K562 (cell line): ENCODE results near the gene DPEP2NB. TPM values are rescaled to one million over a fixed set of nuclear protein-coding genes. Genes with fewer than 3 reads are reported as not detected.

ENCODE experiments used
- CBX1 ChIP-seq: sonication (generic); IDR thresholded peaks from 2 replicates; pipeline ENCODE4 v1.6.1; 2016; ENCODE audit warnings: antibody characterized with exemption, low read depth, mild to moderate bottlenecking
- CHCHD3 ChIP-seq: fragments of 250-450 bp; sonication (Bioruptor Pico); IDR thresholded peaks from 2 replicates; pipeline ENCODE4 v2.1.2; 2022; ENCODE audit warnings: mild to moderate bottlenecking
- DDX20 ChIP-seq: fragments of 450-650 bp; IDR thresholded peaks from 2 replicates; pipeline ENCODE4 v1.6.1; 2016; ENCODE audit warnings: missing genetic modification characterization, low read depth, mild to moderate bottlenecking, missing compliant biosample characterization, moderate library complexity
- E2F4 ChIP-seq: sonication (generic); formaldehyde crosslinking; IDR thresholded peaks from 2 replicates; pipeline ENCODE4 v1.8.0; 2022; ENCODE audit warnings: mild to moderate bottlenecking, low read depth, missing genetic modification reagents
- EP300 ChIP-seq: IDR thresholded peaks from 2 replicates; pipeline ENCODE4 v1.6.1; 2012; ENCODE audit warnings: low read length, improper control_type of control experiment
- FOSL1 ChIP-seq: fragments of 200-800 bp; sonication (Bioruptor generic); conservative IDR thresholded peaks from 2 replicates; pipeline ENCODE4 v1.6.1; 2016; ENCODE audit warnings: missing genetic modification characterization, missing compliant biosample characterization
- GTF2A2 ChIP-seq: IDR thresholded peaks from 2 replicates; pipeline ENCODE4 v1.6.1; 2016; ENCODE audit warnings: mild to moderate bottlenecking, missing genetic modification characterization, missing compliant biosample characterization
- HNRNPH1 ChIP-seq: fragments of 200-400 bp; formaldehyde crosslinking; optimal IDR thresholded peaks from 2 replicates; pipeline ENCODE3; 2017; ENCODE audit warnings: low read depth, mild to moderate bottlenecking, low read length, moderate library complexity
- IFI16 ChIP-seq: fragments of 250-450 bp; sonication (Bioruptor Pico); IDR thresholded peaks from 2 replicates; pipeline ENCODE4 v2.1.2; 2022; ENCODE audit warnings: mild to moderate bottlenecking, inconsistent platforms
- KDM5B ChIP-seq: fragments of 200-600 bp; sonication (generic); IDR thresholded peaks from 2 replicates; pipeline ENCODE4 v1.6.1; 2012; ENCODE audit warnings: low read depth, mild to moderate bottlenecking, moderate library complexity, low read length, control low read depth, inconsistent platforms; ENCODE audit not compliant: insufficient replicate concordance
- MBD2 ChIP-seq: sonication (generic); IDR thresholded peaks from 2 replicates; pipeline ENCODE4 v1.6.1; 2016; ENCODE audit warnings: low read depth, borderline replicate concordance
- MIER1 ChIP-seq: fragments of 450-650 bp; IDR thresholded peaks from 2 replicates; pipeline ENCODE4 v1.6.1; 2016; ENCODE audit warnings: antibody characterized with exemption, mild to moderate bottlenecking, low read depth
- NFRKB ChIP-seq: fragments of 450-650 bp; IDR thresholded peaks from 2 replicates; pipeline ENCODE4 v1.6.1; 2016; ENCODE audit warnings: low read depth
- RHOXF2B ChIP-seq: fragments of 250-450 bp; sonication (Bioruptor Pico); conservative IDR thresholded peaks from 2 replicates; pipeline ENCODE4 v1.5.1; 2021
- SMAD3 ChIP-seq: fragments of 450-650 bp; formaldehyde crosslinking; conservative IDR thresholded peaks from 2 replicates; pipeline ENCODE4 v1.4.0; 2020; ENCODE audit warnings: mild to moderate bottlenecking
- TAF1 ChIP-seq: IDR thresholded peaks from 2 replicates; pipeline ENCODE4 v1.6.1; 2011; ENCODE audit warnings: mild to moderate bottlenecking, low read length, moderate library complexity; ENCODE audit not compliant: insufficient read depth, control insufficient read depth, severe bottlenecking; ENCODE audit errors: extremely low read depth
- TAL1 ChIP-seq: fragments of 450-650 bp; IDR thresholded peaks from 2 replicates; pipeline ENCODE4 v1.6.1; 2016; ENCODE audit warnings: mild to moderate bottlenecking
- TBP ChIP-seq: optimal IDR thresholded peaks from 2 replicates; pipeline ENCODE3; 2011; ENCODE audit warnings: low read depth, low read length, improper control_type of control experiment
- TFAM ChIP-seq: fragments of 250-450 bp; sonication (Bioruptor Pico); conservative IDR thresholded peaks from 2 replicates; pipeline ENCODE4 v1.5.0; 2021; ENCODE audit warnings: mild to moderate bottlenecking, moderate library complexity
- TFAP4 ChIP-seq: sonication (generic); formaldehyde crosslinking; IDR thresholded peaks from 2 replicates; pipeline ENCODE4 v1.8.0; 2022; ENCODE audit warnings: missing genetic modification reagents, mild to moderate bottlenecking, moderate library complexity, borderline replicate concordance
- THRAP3 ChIP-seq: fragments of 450-650 bp; IDR thresholded peaks from 2 replicates; pipeline ENCODE4 v1.6.1; 2016; ENCODE audit warnings: mild to moderate bottlenecking, inconsistent platforms, borderline replicate concordance
- XRCC3 ChIP-seq: fragments of 450-650 bp; IDR thresholded peaks from 2 replicates; pipeline ENCODE4 v1.6.1; 2017; ENCODE audit warnings: mild to moderate bottlenecking, moderate library complexity
- ZFX ChIP-seq: sonication (generic); formaldehyde crosslinking; IDR thresholded peaks from 2 replicates; pipeline ENCODE4 v1.8.0; 2022; ENCODE audit warnings: mild to moderate bottlenecking, missing genetic modification reagents, moderate library complexity
- ZNF133 ChIP-seq: fragments of 250-450 bp; sonication (Bioruptor Pico); IDR thresholded peaks from 2 replicates; pipeline ENCODE4 v1.4.0; 2020; ENCODE audit warnings: mild to moderate bottlenecking
- ZNF253 ChIP-seq: fragments of 250-450 bp; sonication (Bioruptor Pico); conservative IDR thresholded peaks from 2 replicates; pipeline ENCODE4 v1.6.1; 2021; ENCODE audit warnings: mild to moderate bottlenecking
- ZNF311 ChIP-seq: fragments of 250-450 bp; sonication (Bioruptor Pico); IDR thresholded peaks from 2 replicates; pipeline ENCODE4 v1.4.0; 2020; ENCODE audit warnings: mild to moderate bottlenecking, moderate library complexity
- ZNF511 ChIP-seq: sonication (generic); formaldehyde crosslinking; IDR thresholded peaks from 2 replicates; pipeline ENCODE4 v1.8.0; 2022; ENCODE audit warnings: mild to moderate bottlenecking, missing genetic modification reagents
- ZNF778 ChIP-seq: fragments of 450-650 bp; formaldehyde crosslinking; IDR thresholded peaks from 2 replicates; pipeline ENCODE4 v1.4.0; 2020; ENCODE audit warnings: mild to moderate bottlenecking, moderate library complexity
- polyA plus RNA-seq, 8 experiments: library from polyadenylated mRNA; depleted of rRNA in 4 of 8; stranded (reverse) in 5 of 8; unstranded in 3 of 8; fragments of >200 nt; fragmentation: Nextera tagmentation in 2 of 8; fragmentation: Illumina TruSeq in 1 of 8; extraction: Ambion mirVana in 2 of 8; extraction: Trizol in 1 of 8; gene quantifications; 2 replicates each; pipeline versions ENCODE4 v1.2.1 to v1.2.3, GENCODE V29; 2011 to 2014; ENCODE audit warnings: inconsistent platforms in 1 of 8, missing spikeins in 1 of 8
- total RNA-seq, 7 experiments: library from RNA; depleted of rRNA in 6 of 7; stranded (reverse); fragments of >200 nt in 6 of 7; fragmentation: Illumina TruSeq in 2 of 7; extraction: Trizol in 2 of 7; gene quantifications; 2 replicates each; pipeline versions ENCODE4 v1.2.1 to v1.2.3, GENCODE V29; 2011 to 2021; ENCODE audit warnings: low replicate concordance in 1 of 7

DPEP2NB gene
- total and polyA plus RNA-seq, 9 of the 15 experiments (the other 6 are each of a cell fraction or from before 2014, with no cell fraction given) = not detected

GRCh38 chr16:67968400-67969253, 47.1 kb downstream of the DPEP2NB start, which contains the start of gene SLC12A4 (continued):
- TF ChIP-seq ZFX = peak; percentile 77
- TF ChIP-seq ZNF511 (CRISPR knock-in tag) = peak; percentile 71; the same call in 1 of the 2 replicates
- no peak for TF ChIP-seq ZNF311 (CRISPR knock-in tag)
- peak; percentile 55 for TF ChIP-seq TAF1
- TF ChIP-seq ZNF778 (CRISPR knock-in tag) = no peak
- TF ChIP-seq KDM5B = peak; percentile 75
- 0 out of 2 replicates have a peak, but pooled peaks have one; percentile 24 for TF ChIP-seq E2F4 (CRISPR knock-in tag)
- no peak for TF ChIP-seq ZNF133 (CRISPR knock-in tag)
- 0 out of 2 replicates have a peak, but pooled peaks have one; percentile 31 for TF ChIP-seq GTF2A2 (tag)
- TF ChIP-seq TBP = peak; percentile 31
- no peak for TF ChIP-seq RHOXF2B (CRISPR knock-in tag)
- TF ChIP-seq MBD2 = 0 out of 2 replicates have a peak, but pooled peaks have one; percentile 14
- TF ChIP-seq CHCHD3 = no peak
- no peak for TF ChIP-seq TAL1
- no peak for TF ChIP-seq THRAP3
- TF ChIP-seq MIER1 = 0 out of 2 replicates have a peak, but pooled peaks have one; percentile 71
- no peak for TF ChIP-seq NFRKB
- TF ChIP-seq SMAD3 (CRISPR knock-in tag) = no peak
- TF ChIP-seq XRCC3 = no peak
- no peak for TF ChIP-seq EP300
- TF ChIP-seq TFAM (CRISPR knock-in tag) = no peak
- peak; percentile 61 for TF ChIP-seq FOSL1 (tag)
- no peak for TF ChIP-seq DDX20 (tag)
- no peak for TF ChIP-seq HNRNPH1
- TF ChIP-seq CBX1 = peak; percentile 98
- peak; percentile 76; the same call in 1 of the 2 replicates for TF ChIP-seq TFAP4 (CRISPR knock-in tag)
- TF ChIP-seq ZNF253 (CRISPR knock-in tag) = no peak
- no peak for TF ChIP-seq IFI16 (CRISPR knock-in tag)
